PC-9 (cell line): Measurements from ENCODE around the gene RXRA. TPM values are rescaled to one million over a fixed set of nuclear protein-coding genes. Genes with fewer than 3 reads are reported as not detected.

Experiments used
- BruUV-seq: library from RNA; stranded (reverse); fragments of 400-500 nt; replicated peaks from 2 replicates; lab custom pipeline; 2021; lab: Mats Ljungman, UMichigan
- CTCF ChIA-PET: fragments of 300-600 bp; sonication (Branson Sonifier 250); formaldehyde crosslinking; loops from one replicate; lab custom pipeline; 2022; ENCODE audit warnings: antibody characterized with exemption; lab: Charles Lee
- POLR2A ChIA-PET: fragments of 300-600 bp; sonication (Branson Sonifier 250); formaldehyde crosslinking; loops from one replicate; lab custom pipeline; 2022; ENCODE audit warnings: antibody characterized with exemption; ENCODE audit not compliant: unreplicated experiment; lab: Charles Lee
- DNase-seq, 2 experiments: peaks; one replicate each; pipeline versions ENCODE4 v3.0.0 to v3.0.0-alpha.2; 2015 to 2022; ENCODE audit warnings: mixed read lengths in 1 of 2
- H2AFZ ChIP-seq: fragments of 200-600 bp; sonication (generic); 2 replicates; pipeline ENCODE4 v1.8.1; 2017; ENCODE audit warnings: antibody characterized with exemption
- H3F3A ChIP-seq: fragments of 200-600 bp; sonication (generic); 2 replicates; pipeline ENCODE4 v1.8.1; 2017; ENCODE audit warnings: antibody characterized with exemption, mild to moderate bottlenecking, low read depth; ENCODE audit not compliant: insufficient read depth
- H3K27ac ChIP-seq: fragments of 200-600 bp; sonication (generic); 2 replicates; pipeline ENCODE4 v1.6.1; 2016; ENCODE audit warnings: mixed run types
- H3K27me3 ChIP-seq: fragments of 200-600 bp; sonication (generic); 2 replicates; pipeline ENCODE4 v1.6.1; 2016; ENCODE audit warnings: low read depth, mixed run types; ENCODE audit not compliant: insufficient read depth
- H3K36me3 ChIP-seq: fragments of 200-600 bp; sonication (generic); 2 replicates; pipeline ENCODE4 v1.6.1; 2016; ENCODE audit warnings: low read depth, mixed run types
- H3K4me1 ChIP-seq: fragments of 200-600 bp; sonication (generic); replicated peaks from 2 replicates; pipeline ENCODE4 v1.6.1; 2016; ENCODE audit warnings: mixed run types; ENCODE audit not compliant: insufficient read depth
- H3K4me2 ChIP-seq: fragments of 200-600 bp; sonication (generic); 2 replicates; pipeline ENCODE4 v1.6.1; 2017; ENCODE audit warnings: mixed run types
- H3K4me3 ChIP-seq: fragments of 200-600 bp; sonication (generic); 2 replicates; pipeline ENCODE4 v1.6.1; 2016; ENCODE audit warnings: mixed run types
- H3K79me2 ChIP-seq: fragments of 200-600 bp; sonication (generic); 2 replicates; pipeline ENCODE4 v1.6.1; 2017; ENCODE audit warnings: low read depth, mixed run types
- H3K9me2 ChIP-seq: fragments of 200-600 bp; sonication (generic); 2 replicates; pipeline ENCODE4 v1.8.1; 2017; ENCODE audit warnings: mild to moderate bottlenecking; ENCODE audit not compliant: insufficient read depth
- H3K9me3 ChIP-seq: fragments of 200-600 bp; sonication (generic); 2 replicates; pipeline ENCODE4 v1.8.1; 2016; ENCODE audit warnings: low read depth; ENCODE audit not compliant: insufficient read depth
- H4K20me1 ChIP-seq: fragments of 200-600 bp; sonication (generic); 2 replicates; pipeline ENCODE4 v1.8.1; 2017; ENCODE audit not compliant: insufficient read depth
- CTCF ChIP-seq: fragments of 200-600 bp; sonication (generic); conservative IDR thresholded peaks from 2 replicates; pipeline ENCODE4 v1.6.1; 2017; ENCODE audit warnings: mixed run types, antibody characterized with exemption, mild to moderate bottlenecking, moderate library complexity
- EZH2 ChIP-seq: fragments of 200-600 bp; sonication (generic); IDR thresholded peaks from 2 replicates; pipeline ENCODE4 v1.8.0; 2017; ENCODE audit warnings: antibody characterized with exemption, low read depth
- intact Hi-C: fragments of 100-400 bp; cut with micrococcal nuclease; formaldehyde crosslinking; loops from one replicate; pipeline ENCODE4 v1.10.0; 2022; ENCODE audit not compliant: unreplicated experiment
- total RNA-seq: library from RNA; stranded (reverse); gene quantifications from 2 replicates; pipeline ENCODE4 v1.2.3, GENCODE V29; 2021

The RXRA gene
- total RNA-seq, 1 experiment from 2014 or later, result 146 TPM

DNA sequence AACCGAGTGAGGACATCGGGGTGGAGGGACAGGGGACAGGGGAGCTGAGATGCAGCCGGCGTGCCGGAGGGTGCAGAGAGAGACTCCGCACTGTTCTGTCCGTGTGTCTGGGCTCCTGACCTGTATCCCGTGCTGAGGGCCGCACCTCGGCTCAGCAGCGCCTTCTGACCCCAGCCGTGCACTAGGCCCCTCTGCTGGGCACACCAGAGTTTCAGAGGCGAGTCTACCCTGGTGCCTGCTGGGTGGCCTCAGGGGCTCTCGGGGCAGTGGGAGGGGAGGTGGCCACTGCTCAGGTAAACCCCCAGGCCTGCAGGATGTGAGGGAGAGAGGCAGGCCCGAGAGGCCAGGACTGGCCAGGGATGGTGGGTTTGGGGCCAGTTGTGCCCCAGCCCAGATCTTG is 100.2 kb downstream of the RXRA start:
- intact Hi-C loops, result no loop called here
- ChIA-PET CTCF (no interaction called here), POLR2A (no interaction called here)
- H3F3A ChIP-seq, result no peaks in the 10 kb centered on the region
- TF ChIP-seq CTCF, result no peak
- no peak for TF ChIP-seq EZH2
- no peak overlapping the region for H3K4me3 ChIP-seq
- no peaks in the 10 kb centered on the region for H3K9me2 ChIP-seq
- H3K4me1 ChIP-seq, result no peaks in the 10 kb centered on the region
- H3K9me3 ChIP-seq, result no peaks in the 10 kb centered on the region
- H3K27ac ChIP-seq, result no peak overlapping the region
- no peaks in the 10 kb centered on the region for H3K27me3 ChIP-seq
- no peaks in the 10 kb centered on the region for H3K36me3 ChIP-seq
- no TSS peak for BruUV-seq
- H2AFZ ChIP-seq, result no peak overlapping the region
- no peak overlapping the region for H3K4me2 ChIP-seq
- no peak for DNase-seq
- peaks cover 10% of the 10 kb centered on the region; the same call in 1 of the 2 replicates for H4K20me1 ChIP-seq
- no peaks in the 10 kb centered on the region for H3K79me2 ChIP-seq

DNA sequence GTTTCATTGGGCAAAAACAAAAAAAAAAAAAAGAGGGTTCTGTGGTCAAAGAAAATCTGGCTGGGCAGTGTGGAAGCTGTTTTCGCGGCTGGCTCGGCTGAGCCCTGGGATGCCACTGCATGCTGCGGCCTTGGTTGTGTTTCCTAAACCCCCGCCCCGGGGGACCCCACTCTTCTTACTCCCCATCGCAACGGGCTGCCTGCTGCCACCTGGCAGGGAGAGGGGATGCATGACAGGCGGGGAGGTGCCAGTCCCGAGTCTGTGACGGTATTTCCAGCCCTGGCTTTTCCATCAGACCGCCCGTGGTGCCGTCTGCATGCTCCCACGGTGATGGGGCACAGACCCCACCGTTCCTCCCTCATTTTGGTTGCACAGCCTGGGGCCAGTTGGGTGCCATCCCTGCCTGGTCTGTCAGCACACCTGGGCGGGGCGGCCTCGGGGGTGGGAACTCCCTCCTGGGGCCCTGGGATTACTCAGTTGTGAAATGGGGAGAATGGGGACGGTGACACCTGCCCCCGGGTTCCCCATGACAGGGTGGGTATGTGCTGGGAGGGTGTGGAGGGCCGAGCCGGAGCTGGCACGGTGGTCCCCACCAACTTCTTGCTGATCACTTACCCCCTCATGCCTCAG is 101.0 kb downstream of the RXRA start:
- Histone ChIP-seq H3K9me3 (no peaks in the 10 kb centered on the region), H3F3A (no peaks in the 10 kb centered on the region), H3K36me3 (no peaks in the 10 kb centered on the region), H4K20me1 (peaks cover 10% of the 10 kb centered on the region; the same call in 1 of the 2 replicates), H2AFZ (no peak overlapping the region), H3K79me2 (no peaks in the 10 kb centered on the region), H3K27ac (no peak overlapping the region), H3K9me2 (no peaks in the 10 kb centered on the region), H3K4me1 (no peaks in the 10 kb centered on the region), H3K4me2 (no peak overlapping the region), H3K27me3 (no peaks in the 10 kb centered on the region), H3K4me3 (no peak overlapping the region)
- no peak for DNase-seq
- intact Hi-C loops, result no loop called here
- TF ChIP-seq CTCF (no peak), EZH2 (no peak)
- POLR2A ChIA-PET, result no interaction called here
- CTCF ChIA-PET, result no interaction called here
- BruUV-seq, result no TSS peak

DNA sequence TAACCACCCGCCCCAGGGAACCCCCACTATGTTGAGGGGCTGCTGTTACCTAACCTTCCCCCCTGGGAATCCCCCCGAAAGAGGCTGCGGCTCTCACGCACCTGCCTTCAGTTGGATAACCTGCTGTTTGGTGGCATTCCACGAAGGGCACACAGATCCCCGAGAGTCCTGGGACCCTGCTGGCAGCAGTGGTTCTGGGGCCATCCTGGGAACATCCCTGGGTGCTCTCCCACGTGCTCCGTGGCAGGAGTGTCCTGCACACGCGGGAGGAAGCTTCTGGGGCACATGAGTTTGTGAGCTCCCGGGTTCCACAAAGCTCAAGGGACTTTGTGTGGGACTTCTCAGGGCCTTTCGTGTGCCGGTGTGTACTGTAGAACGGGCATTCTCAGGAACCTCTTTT is 102.3 kb downstream of the RXRA start:
- no peaks in the 10 kb centered on the region for H3K79me2 ChIP-seq
- H3K4me3 ChIP-seq, result no peak overlapping the region
- H3K4me2 ChIP-seq, result no peak overlapping the region
- no peaks in the 10 kb centered on the region for H3K9me3 ChIP-seq
- DNase-seq, result no peak
- peaks cover 10% of the 10 kb centered on the region; the same call in 1 of the 2 replicates for H4K20me1 ChIP-seq
- H2AFZ ChIP-seq, result no peak overlapping the region
- H3K27ac ChIP-seq, result no peak overlapping the region
- H3K27me3 ChIP-seq, result no peaks in the 10 kb centered on the region
- ChIA-PET POLR2A (no interaction called here), CTCF (no interaction called here)
- H3K36me3 ChIP-seq, result no peaks in the 10 kb centered on the region
- H3K4me1 ChIP-seq, result no peaks in the 10 kb centered on the region
- H3K9me2 ChIP-seq, result no peaks in the 10 kb centered on the region
- intact Hi-C loops, result no loop called here
- H3F3A ChIP-seq, result no peaks in the 10 kb centered on the region
- no TSS peak for BruUV-seq
- no peak for TF ChIP-seq CTCF
- TF ChIP-seq EZH2, result no peak
